HepG2 (cell line): ENCODE measurements around the gene GARIN5A.

ENCODE experiments used
- HINFP ChIP-seq: sonication (generic); formaldehyde crosslinking; IDR thresholded peaks from 2 replicates; pipeline ENCODE4 v1.4.0; 2020; ENCODE audit warnings: low read depth, mild to moderate bottlenecking, missing genetic modification reagents
- PBX3 ChIP-seq: sonication (generic); formaldehyde crosslinking; IDR thresholded peaks from 2 replicates; pipeline ENCODE4 v1.8.1; 2023; ENCODE audit warnings: missing genetic modification reagents, inconsistent platforms, borderline replicate concordance
- SKI ChIP-seq: fragments of 450-650 bp; IDR thresholded peaks from one replicate; pipeline ENCODE4 v1.6.1; 2018; ENCODE audit warnings: mild to moderate bottlenecking; ENCODE audit not compliant: partially characterized antibody

GRCh38 chr19:50460161-50460765 lies 16.4 kb downstream of the GARIN5A start:
- TF ChIP-seq SKI: no peak
- no peak for TF ChIP-seq HINFP (CRISPR knock-in tag)
- no peak for TF ChIP-seq PBX3
